Mucosa of descending colon (tissue), 3 donors: ENCODE measurements around the gene LMF1. TPM values are rescaled to one million over a fixed set of nuclear protein-coding genes. Genes with fewer than 3 reads are reported as not detected.

Experiments
- ATAC-seq: fragments of 200-7000 bp; cut with Tn5 transposase; one replicate; pipeline ENCODE4 v1.9.1; 2020; ENCODE audit warnings: mild to moderate bottlenecking, moderate library complexity
- DNase-seq, 3 donors: peaks; one replicate each; pipeline ENCODE4 v3.0.0-alpha.2; 2020
- H3K36me3 ChIP-seq: fragments of 200-600 bp; one replicate; pipeline ENCODE4 v1.8.0; 2021; ENCODE audit warnings: low read depth, mild to moderate bottlenecking
- H3K4me1 ChIP-seq: fragments of 200-600 bp; one replicate; pipeline ENCODE4 v1.8.0; 2021; ENCODE audit warnings: low read depth, mild to moderate bottlenecking
- H3K4me3 ChIP-seq: fragments of 200-600 bp; one replicate; pipeline ENCODE4 v1.8.0; 2021; ENCODE audit warnings: mild to moderate bottlenecking
- H3K9me3 ChIP-seq: fragments of 200-600 bp; one replicate; pipeline ENCODE4 v1.8.0; 2021; ENCODE audit warnings: mild to moderate bottlenecking
- CTCF ChIP-seq: fragments of 200-600 bp; IDR thresholded peaks from one replicate; pipeline ENCODE4 v1.8.0; 2022; ENCODE audit warnings: antibody characterized with exemption, mild to moderate bottlenecking
- intact Hi-C, 2 donors: fragments of 100-400 bp; cut with DNase I in 1 of 2; cut with micrococcal nuclease in 1 of 2; formaldehyde crosslinking; loops; one replicate each; pipeline versions ENCODE4 v1.11.0 to v1.11.1; 2022; cut with DNase I, micrococcal nuclease
- total RNA-seq, 3 donors: library from RNA; stranded (reverse); fragmentation: NEBNext Ultra II Directional in 2 of 3; extraction: Animal tissue kit (Norgen Biotek cat#: 25700) in 2 of 3; gene quantifications; one replicate each; pipeline versions ENCODE4 v1.2.1 to v1.2.4, GENCODE V29; 2021 to 2023
- donor health status: DM: no; HTN: no; CAD: no; lungs with moderate emphysema.
- donor health status: DM: no; HTN: no; CAD: no.
- donor health status: DM: no; HTN: yes; CAD: no.

Gene LMF1
- total RNA-seq, 3 donors from 2014 or later = 16.4 to 26.5 (median 25.1) TPM

DNA sequence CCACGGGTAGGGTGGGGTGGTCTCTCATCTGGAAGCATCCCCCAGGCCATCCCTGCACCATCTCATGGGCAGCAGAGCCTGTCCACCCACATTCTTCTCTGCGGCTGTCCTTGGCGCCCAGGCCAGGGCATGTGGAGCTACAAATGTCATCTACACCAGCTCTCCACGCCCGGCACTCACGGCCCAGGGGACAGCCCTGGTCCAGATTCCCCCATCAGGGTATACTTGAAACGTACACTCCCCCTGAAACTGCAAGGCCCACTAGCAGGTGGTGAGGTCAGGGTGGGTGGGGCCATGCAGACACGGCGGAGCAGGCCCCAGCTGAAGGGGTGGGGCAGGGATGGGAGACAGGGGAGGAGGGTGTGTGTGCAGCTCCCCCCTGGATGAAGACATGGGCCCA lies 7.6 kb upstream of the LMF1 start:
- no peak for TF ChIP-seq CTCF
- no peak for DNase-seq
- H3K36me3 ChIP-seq = no peaks in the 10 kb centered on the region
- H3K4me1 ChIP-seq = peaks cover 4% of the 10 kb centered on the region
- no peak for ATAC-seq
- intact Hi-C loops = no loop called here
- H3K9me3 ChIP-seq = no peaks in the 10 kb centered on the region
- no peak overlapping the region for H3K4me3 ChIP-seq

DNA sequence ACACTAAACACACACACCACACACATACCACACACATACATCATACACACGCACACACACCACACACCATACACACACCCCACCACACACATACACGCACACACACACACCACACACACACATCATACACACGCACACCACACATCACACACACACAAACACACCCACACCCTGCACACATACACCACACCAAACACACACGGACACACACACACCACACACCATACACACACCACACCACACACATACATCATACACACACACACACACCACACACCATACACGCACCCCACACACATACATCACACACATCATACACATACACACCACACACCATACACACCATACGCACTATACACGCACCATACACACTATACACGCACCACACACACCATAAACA lies 7.1 kb upstream of the LMF1 start:
- ATAC-seq = no peak
- DNase-seq = no peak
- intact Hi-C loops = no loop called here
- TF ChIP-seq CTCF = no peak
- peaks cover 4% of the 10 kb centered on the region for H3K4me1 ChIP-seq
- H3K36me3 ChIP-seq = no peaks in the 10 kb centered on the region
- H3K4me3 ChIP-seq = no peak overlapping the region
- no peaks in the 10 kb centered on the region for H3K9me3 ChIP-seq

DNA sequence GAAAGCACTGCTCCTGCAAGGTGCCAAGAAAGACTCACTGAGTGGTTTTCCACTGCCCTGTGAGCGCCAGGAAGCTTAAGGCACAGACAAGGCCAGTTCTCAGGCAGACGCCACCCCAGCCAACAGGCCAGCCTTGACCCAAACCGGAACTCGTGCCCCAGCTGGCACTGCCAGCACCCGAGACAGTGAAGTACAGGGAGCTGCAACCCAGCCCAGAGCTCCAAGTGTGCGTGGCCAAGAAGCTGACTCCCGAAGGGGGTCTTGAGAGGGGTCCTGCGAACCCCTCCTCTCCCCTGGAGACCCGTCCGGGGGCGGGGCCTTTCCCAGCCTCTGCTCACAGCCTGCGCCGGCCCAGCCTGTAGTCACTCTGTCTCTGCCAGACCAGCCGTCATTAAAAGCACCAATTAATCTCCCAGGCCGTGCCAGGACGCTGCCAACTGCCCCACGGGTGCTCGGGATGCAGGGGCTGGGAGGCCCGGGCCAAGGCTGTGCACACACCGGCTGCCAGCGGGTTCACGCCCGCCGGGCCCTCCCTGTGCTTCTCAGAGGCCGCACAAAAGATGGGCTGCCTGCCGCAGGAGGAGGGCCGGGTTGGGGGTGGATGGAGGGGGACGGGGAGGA lies 6.4 kb upstream of the LMF1 start:
- no peak for TF ChIP-seq CTCF
- DNase-seq = no peak

DNA sequence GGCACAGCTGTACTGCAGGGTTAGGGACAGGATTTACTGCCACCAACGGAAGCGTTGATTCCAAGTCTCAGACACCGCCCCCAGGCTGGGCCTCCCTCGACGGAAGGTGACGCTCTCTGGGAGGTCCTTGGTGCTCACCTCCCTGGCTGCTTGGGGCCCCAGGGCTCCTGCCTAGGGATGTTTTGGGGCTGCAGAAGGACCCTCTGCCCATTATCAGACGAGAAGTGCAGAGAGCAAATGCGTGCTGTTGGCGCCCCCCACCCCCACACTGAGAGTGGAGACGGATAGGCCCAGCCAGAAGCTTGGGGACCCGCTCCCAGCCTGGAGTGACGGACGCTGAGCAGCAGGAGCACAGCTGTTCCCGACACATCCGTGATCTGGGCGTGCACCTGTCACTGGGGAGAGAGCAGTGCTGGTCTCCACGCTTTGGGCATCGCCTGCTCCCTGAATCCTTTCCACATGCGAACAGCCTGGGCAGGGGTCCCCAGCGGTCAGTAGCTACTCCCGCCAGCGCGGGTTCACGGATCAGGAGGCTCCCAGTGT lies 5.7 kb upstream of the LMF1 start:
- intact Hi-C loops = no loop called here
- peaks cover 4% of the 10 kb centered on the region for H3K4me1 ChIP-seq
- TF ChIP-seq CTCF = no peak

More for the DNA sequence above, 6.4 kb upstream of the LMF1 start:
- intact Hi-C loops = no loop called here
- no peak for ATAC-seq
- Histone ChIP-seq H3K4me1 (peaks cover 4% of the 10 kb centered on the region), H3K36me3 (no peaks in the 10 kb centered on the region), H3K9me3 (no peaks in the 10 kb centered on the region), H3K4me3 (no peak overlapping the region)

DNA sequence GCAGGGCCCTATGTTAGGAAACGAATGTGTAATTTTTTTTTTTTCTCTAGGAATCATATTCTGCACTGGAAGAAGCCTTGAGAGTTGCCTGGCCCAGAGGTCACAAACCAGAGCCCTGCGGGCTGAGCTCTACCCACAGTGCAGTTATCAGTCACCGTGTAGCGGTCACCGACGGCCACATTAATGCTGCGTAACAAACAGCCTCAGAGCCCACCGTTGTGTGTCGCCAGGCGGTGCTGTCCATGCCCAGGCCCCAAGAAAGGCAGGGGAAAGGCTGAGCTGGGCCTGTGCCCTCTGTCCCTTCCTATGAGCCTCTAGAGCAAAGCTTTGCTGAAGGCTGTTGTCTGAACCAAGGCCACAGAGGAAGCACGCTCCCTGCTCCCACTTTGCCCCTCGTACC lies 4.5 kb upstream of the LMF1 start:
- TF ChIP-seq CTCF = no peak
- no peak overlapping the region for H3K4me3 ChIP-seq

More for the DNA sequence above, 5.7 kb upstream of the LMF1 start:
- ATAC-seq (no peak), DNase-seq (no peak)
- no peak overlapping the region for H3K4me3 ChIP-seq
- no peaks in the 10 kb centered on the region for H3K36me3 ChIP-seq
- H3K9me3 ChIP-seq = no peaks in the 10 kb centered on the region

More for the DNA sequence above, 4.5 kb upstream of the LMF1 start:
- intact Hi-C loops = no loop called here
- DNase-seq (no peak), ATAC-seq (no peak)
- Histone ChIP-seq H3K9me3 (no peaks in the 10 kb centered on the region), H3K36me3 (no peaks in the 10 kb centered on the region), H3K4me1 (peaks cover 7% of the 10 kb centered on the region)
